ENCODE data around the gene AFAP1.

The AFAP1 gene

DNA sequence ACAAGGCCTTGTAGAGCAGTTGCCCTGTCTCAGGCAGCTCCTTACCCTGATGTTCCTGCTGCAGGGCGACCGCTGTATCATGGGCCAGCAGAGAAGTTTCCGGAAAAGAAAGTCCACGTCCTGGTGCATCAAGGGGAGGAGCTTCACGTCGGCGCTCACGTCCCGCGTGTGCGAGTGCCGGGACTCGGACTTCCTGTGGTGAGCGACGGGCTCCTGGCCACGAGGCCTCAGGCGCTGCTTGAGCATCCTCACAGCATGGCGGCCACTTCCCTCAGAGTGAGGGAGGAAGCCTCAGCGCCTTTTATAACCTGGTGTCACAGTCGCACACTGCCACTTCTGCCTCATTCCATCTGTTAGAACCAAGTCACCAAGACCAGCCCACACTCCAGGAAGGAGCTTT lies 225.5 kb downstream of the AFAP1 start:
- TF ChIP-seq SIN3A (IDR thresholded peaks at IDR 0.05; ENCODE audit: borderline replicate concordance, insufficient read depth, low read length) (no peak), TAF1 (IDR thresholded peaks at IDR 0.05; ENCODE audit: borderline replicate concordance, insufficient read depth, low read length) (no peak), FOXP2 (optimal IDR thresholded peaks at IDR 0.05; ENCODE audit: borderline replicate concordance, extremely low read depth, extremely low read length, insufficient read depth) (no peak), POLR2AphosphoS5 (IDR thresholded peaks at IDR 0.05; ENCODE audit: low read depth, low read length) (no peak)
- TF ChIP-seq, protein P1, sequence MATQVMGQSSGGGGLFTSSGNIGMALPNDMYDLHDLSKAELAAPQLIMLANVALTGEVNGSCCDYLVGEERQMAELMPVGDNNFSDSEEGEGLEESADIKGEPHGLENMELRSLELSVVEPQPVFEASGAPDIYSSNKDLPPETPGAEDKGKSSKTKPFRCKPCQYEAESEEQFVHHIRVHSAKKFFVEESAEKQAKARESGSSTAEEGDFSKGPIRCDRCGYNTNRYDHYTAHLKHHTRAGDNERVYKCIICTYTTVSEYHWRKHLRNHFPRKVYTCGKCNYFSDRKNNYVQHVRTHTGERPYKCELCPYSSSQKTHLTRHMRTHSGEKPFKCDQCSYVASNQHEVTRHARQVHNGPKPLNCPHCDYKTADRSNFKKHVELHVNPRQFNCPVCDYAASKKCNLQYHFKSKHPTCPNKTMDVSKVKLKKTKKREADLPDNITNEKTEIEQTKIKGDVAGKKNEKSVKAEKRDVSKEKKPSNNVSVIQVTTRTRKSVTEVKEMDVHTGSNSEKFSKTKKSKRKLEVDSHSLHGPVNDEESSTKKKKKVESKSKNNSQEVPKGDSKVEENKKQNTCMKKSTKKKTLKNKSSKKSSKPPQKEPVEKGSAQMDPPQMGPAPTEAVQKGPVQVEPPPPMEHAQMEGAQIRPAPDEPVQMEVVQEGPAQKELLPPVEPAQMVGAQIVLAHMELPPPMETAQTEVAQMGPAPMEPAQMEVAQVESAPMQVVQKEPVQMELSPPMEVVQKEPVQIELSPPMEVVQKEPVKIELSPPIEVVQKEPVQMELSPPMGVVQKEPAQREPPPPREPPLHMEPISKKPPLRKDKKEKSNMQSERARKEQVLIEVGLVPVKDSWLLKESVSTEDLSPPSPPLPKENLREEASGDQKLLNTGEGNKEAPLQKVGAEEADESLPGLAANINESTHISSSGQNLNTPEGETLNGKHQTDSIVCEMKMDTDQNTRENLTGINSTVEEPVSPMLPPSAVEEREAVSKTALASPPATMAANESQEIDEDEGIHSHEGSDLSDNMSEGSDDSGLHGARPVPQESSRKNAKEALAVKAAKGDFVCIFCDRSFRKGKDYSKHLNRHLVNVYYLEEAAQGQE (IDR thresholded peaks at IDR 0.05; ENCODE audit: insufficient read depth in 1 of 2, low read depth in 2 of 2, low read length in 2 of 2) = no peak

DNA sequence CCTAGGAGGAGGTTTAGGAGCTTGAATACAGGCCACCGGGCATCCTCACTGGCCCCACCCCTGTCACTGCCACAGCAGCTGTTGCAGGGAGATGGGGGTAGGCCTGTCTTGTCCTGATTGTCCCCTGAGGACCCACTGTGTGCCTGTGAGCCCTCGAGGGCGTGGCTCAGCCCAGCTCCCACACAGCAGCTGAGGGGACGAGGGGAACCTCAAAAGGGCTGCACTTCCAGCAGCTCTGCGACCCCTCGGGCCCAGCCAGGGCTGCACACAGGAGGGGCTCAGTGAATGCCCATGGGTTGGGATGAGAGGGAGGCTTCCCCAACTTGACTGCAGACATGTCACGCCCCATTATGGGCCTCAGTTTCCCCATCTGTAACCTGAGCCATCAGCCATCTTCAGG lies 225.9 kb downstream of the AFAP1 start:
- no peak for TF ChIP-seq SIN3A (IDR thresholded peaks at IDR 0.05; ENCODE audit: borderline replicate concordance, insufficient read depth, low read length)
- TF ChIP-seq TAF1 (IDR thresholded peaks at IDR 0.05; ENCODE audit: borderline replicate concordance, insufficient read depth, low read length) = no peak
- no peak for TF ChIP-seq POLR2AphosphoS5 (IDR thresholded peaks at IDR 0.05; ENCODE audit: low read depth, low read length)
- TF ChIP-seq FOXP2 (optimal IDR thresholded peaks at IDR 0.05; ENCODE audit: borderline replicate concordance, extremely low read depth, extremely low read length, insufficient read depth) = no peak
- TF ChIP-seq, protein P1 (IDR thresholded peaks at IDR 0.05; ENCODE audit: insufficient read depth in 1 of 2, low read depth in 2 of 2, low read length in 2 of 2) = no peak

DNA sequence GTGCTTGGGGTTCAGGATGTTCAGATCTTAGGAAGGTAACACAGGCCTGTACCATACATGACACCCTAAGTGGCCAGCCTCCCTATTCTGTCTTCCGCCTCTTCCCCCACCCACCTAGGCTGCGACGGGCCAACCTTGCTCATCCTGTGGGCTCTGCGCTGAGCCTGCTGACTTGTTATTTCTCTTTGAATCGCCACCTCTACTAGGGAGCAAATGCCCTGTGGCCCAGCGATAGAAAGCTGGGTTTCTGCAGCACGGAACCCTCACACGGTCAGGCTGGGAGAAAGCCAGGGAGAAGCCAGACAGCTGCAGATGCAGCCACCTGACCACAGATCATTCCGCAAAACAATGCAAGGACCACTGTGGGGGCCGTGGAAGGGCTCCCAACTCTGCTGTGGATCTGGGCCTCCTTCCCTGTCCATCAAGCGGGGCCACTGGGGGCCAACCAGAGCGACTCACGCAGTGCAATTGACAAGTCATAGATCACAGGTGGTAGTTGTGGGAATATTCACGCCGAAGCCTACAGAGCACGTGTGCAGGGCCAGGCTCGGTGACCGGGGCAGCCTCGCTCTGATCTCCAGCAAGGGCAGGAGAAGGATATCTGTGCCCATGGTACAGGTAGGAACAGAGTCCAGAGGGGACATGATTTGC lies 227.5 kb downstream of the AFAP1 start:
- TF ChIP-seq POLR2AphosphoS5 (IDR thresholded peaks at IDR 0.05; ENCODE audit: low read depth, low read length) = no peak
- TF ChIP-seq, protein P1 (IDR thresholded peaks at IDR 0.05; ENCODE audit: insufficient read depth in 1 of 2, low read depth in 2 of 2, low read length in 2 of 2) = no peak
- TF ChIP-seq SIN3A (IDR thresholded peaks at IDR 0.05; ENCODE audit: borderline replicate concordance, insufficient read depth, low read length) = no peak
- no peak for TF ChIP-seq TAF1 (IDR thresholded peaks at IDR 0.05; ENCODE audit: borderline replicate concordance, insufficient read depth, low read length)
- no peak for TF ChIP-seq FOXP2 (optimal IDR thresholded peaks at IDR 0.05; ENCODE audit: borderline replicate concordance, extremely low read depth, extremely low read length, insufficient read depth)

DNA sequence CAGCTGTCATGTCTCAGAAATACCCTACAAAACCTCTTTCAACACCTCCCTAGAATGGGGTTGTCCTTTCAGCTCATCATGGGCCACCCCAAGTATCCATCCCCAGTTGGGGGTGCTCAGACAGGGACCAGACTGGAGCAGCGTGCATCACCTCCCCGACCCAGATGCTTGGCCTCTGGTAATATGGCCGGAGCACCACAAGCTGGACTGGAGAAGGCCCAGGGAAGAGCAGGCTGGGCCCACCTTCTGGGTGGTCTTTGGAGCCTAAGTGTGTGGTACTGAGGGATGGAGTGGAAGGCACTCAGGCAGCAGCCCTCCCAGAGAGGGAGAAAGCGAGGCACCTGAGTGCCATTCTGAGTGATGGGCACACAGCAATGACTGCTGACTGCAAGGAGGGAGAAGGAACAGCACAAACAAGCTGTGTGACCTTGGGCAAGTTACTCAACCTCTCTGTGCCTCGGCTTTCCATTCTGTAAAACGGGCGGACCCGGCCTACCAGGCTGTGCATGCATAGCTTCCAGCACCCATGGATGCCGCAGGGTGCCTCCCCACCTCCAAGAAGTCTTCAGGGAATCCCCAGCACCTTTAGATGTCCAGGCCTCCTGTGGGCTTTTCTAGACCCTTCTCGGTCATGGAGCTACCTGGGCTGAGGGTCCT lies 228.2 kb downstream of the AFAP1 start:
- TF ChIP-seq FOXP2 (optimal IDR thresholded peaks at IDR 0.05; ENCODE audit: borderline replicate concordance, extremely low read depth, extremely low read length, insufficient read depth) = no peak
- no peak for TF ChIP-seq TAF1 (IDR thresholded peaks at IDR 0.05; ENCODE audit: borderline replicate concordance, insufficient read depth, low read length)
- no peak for TF ChIP-seq POLR2AphosphoS5 (IDR thresholded peaks at IDR 0.05; ENCODE audit: low read depth, low read length)

DNA sequence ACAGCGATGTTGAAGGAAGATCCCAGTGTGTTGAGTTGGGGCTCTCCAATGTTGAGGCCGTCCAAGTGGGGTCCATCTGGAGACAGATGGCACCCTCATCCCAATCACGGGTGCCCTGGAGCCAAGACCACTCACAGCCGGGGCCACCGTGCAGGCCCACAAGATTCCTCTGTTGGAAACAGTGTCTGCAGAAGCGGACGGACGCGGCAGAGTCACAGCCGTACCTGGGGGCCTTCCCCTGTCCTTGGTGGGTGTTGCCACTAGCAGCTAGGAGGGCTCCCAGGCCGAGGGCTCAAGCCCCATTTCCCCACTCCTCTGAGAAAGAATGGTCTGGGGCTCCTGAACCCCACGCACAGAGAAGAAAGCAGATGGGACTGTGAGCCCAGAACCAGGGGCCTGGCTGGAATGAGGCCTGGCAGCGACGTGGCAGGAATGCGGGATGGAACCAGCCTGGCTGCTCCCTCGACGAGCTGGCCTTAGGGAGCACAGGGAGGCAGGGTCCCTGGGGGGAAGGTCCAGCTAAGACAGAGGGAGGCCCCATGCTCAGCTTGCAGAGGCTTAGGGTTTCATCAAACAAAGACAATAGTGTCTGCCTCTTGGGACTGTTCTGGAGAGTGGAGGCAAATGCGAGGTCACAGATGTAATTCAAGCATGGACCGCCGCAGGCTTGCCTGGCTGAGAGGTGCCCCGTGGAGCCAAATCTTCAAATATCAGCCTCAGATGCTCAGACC lies 228.9 kb downstream of the AFAP1 start:
- no peak for TF ChIP-seq TAF1 (IDR thresholded peaks at IDR 0.05; ENCODE audit: borderline replicate concordance, insufficient read depth, low read length)
- no peak for TF ChIP-seq FOXP2 (optimal IDR thresholded peaks at IDR 0.05; ENCODE audit: borderline replicate concordance, extremely low read depth, extremely low read length, insufficient read depth)
- TF ChIP-seq, protein P1 (IDR thresholded peaks at IDR 0.05; ENCODE audit: insufficient read depth in 1 of 2, low read depth in 2 of 2, low read length in 2 of 2) = no peak
- TF ChIP-seq SIN3A (IDR thresholded peaks at IDR 0.05; ENCODE audit: borderline replicate concordance, insufficient read depth, low read length) = no peak

All from PFSK-1 (cell line).